ENCODE data around the gene CFAP99. TPM values are rescaled to one million over a fixed set of nuclear protein-coding genes. Genes with fewer than 3 reads are reported as not detected.

Gene CFAP99
- total and polyA plus RNA-seq, 2 of the 4 experiments (the other 2 are of a cell fraction) = not detected

DNA sequence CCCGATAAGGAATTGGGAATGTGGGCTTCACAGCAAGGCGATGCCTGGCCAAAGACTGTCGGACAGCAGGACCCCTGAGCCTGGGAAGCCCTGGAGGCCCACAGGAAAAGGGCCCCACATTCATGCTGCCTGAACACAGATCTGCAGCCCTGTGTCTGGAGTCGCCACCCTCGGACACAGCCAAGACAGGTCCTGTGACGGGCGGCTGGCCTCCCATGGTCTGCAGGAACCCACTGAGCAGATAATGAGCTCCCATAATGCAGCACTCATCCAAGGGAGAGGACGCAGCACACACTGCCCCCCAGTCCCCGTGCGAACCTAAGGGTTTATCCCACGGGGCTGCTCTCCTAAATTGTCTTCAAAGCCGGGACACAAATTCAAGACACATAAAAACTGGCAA is 30.9 kb upstream of the CFAP99 start:
- POLR2A ChIA-PET (ENCODE audit: unreplicated experiment) = no interaction called here

More for the DNA sequence above, 30.9 kb upstream of the CFAP99 start:
- in situ Hi-C loops (cut with MboI; ENCODE audit: low sequenced_read_pairs) = no loop called here
- no peak overlapping the region for H3K9ac ChIP-seq (ENCODE audit: low read depth, low read length)
- no peak overlapping the region for H4K91ac ChIP-seq (ENCODE audit: insufficient read depth, low read depth, low read length)
- ATAC-seq (ENCODE audit: low read depth) (no peak), DNase-seq (no peak)
- H3K79me1 ChIP-seq (ENCODE audit: low read depth in 1 of 2, low read length in 2 of 2) = no peaks in the 10 kb centered on the region
- no peaks in the 10 kb centered on the region; the same call in 1 of the 2 replicates for H3K4me1 ChIP-seq (ENCODE audit: control insufficient read depth, insufficient read depth, low read length)
- dilution Hi-C loops (cut with HindIII; ENCODE audit: low sequenced_read_pairs, unreplicated experiment) = no loop called here
- CTCF ChIA-PET = interaction anchor here (1.6 kb wide), 1 partner anchor 25 kb away, joined by 3 read pairs; no protein-coding TSS in a partner anchor
- H3K4me2 ChIP-seq (ENCODE audit: low read depth, low read length) = no peak overlapping the region
- no peak overlapping the region for H2BK20ac ChIP-seq (ENCODE audit: low read depth, low read length)
- peaks cover 63% of the 10 kb centered on the region for H3K27me3 ChIP-seq (ENCODE audit: control insufficient read depth, insufficient read depth, low read length)
- no peak overlapping the region for H3K4ac ChIP-seq (ENCODE audit: low read depth, low read length)
- H4K20me1 ChIP-seq (ENCODE audit: insufficient read depth, low read length) = no peaks in the 10 kb centered on the region
- 89% methylated on average over 9 of the region's 12 CpGs; no CpG with 5 or more reads in 1 of the 2 experiments for WGBS, 2 experiments (ENCODE audit: extremely low coverage in 2 of 2, insufficient read length in 1 of 2)
- no peak overlapping the region for H3K27ac ChIP-seq (ENCODE audit: insufficient read depth, low read length)
- no peak overlapping the region for H2AFZ ChIP-seq (replicated peaks; ENCODE audit: low read length, poor library complexity)
- H3K36me3 ChIP-seq (ENCODE audit: control insufficient read depth, insufficient read depth, low read length) = no peaks in the 10 kb centered on the region
- no peak overlapping the region for H2AK5ac ChIP-seq (ENCODE audit: low read depth, low read length)
- no peak overlapping the region for H2BK5ac ChIP-seq (ENCODE audit: low read depth, low read length, poor library complexity, severe bottlenecking)
- no peaks in the 10 kb centered on the region for H3K9me1 ChIP-seq (ENCODE audit: insufficient read depth, low read length)
- TF ChIP-seq CEBPB (IDR thresholded peaks at IDR 0.05; ENCODE audit: low read depth, low read length) (no peak), NFE2L2 (IDR thresholded peaks at IDR 0.05; ENCODE audit: low read depth, low read length) (no peak), CHD1 (IDR thresholded peaks at IDR 0.05; ENCODE audit: low read depth, low read length) (no peak), POLR2A (IDR thresholded peaks at IDR 0.05; ENCODE audit: low read depth, low read length) (no peak), MAZ (IDR thresholded peaks at IDR 0.05; ENCODE audit: borderline replicate concordance, low read depth, low read length) (no peak), FOS (IDR thresholded peaks at IDR 0.05; ENCODE audit: low read depth, low read length) (no peak), MXI1 (IDR thresholded peaks at IDR 0.05; ENCODE audit: borderline replicate concordance, low read depth, low read length) (no peak), MAFK (IDR thresholded peaks at IDR 0.05; ENCODE audit: low read depth, low read length) (no peak), RCOR1 (IDR thresholded peaks at IDR 0.05; ENCODE audit: insufficient replicate concordance, low read length) (no peak), BHLHE40 (IDR thresholded peaks at IDR 0.05; ENCODE audit: low read depth, low read length) (no peak), ELK1 (IDR thresholded peaks at IDR 0.05; ENCODE audit: borderline replicate concordance, low read depth, low read length) (no peak), SMC3 (IDR thresholded peaks at IDR 0.05; ENCODE audit: low read depth, low read length) (no peak), RFX5 (IDR thresholded peaks at IDR 0.05; ENCODE audit: low read depth, low read length) (no peak), RAD21 (IDR thresholded peaks at IDR 0.05; ENCODE audit: low read length) (no peak)
- TF ChIP-seq, protein P1, sequence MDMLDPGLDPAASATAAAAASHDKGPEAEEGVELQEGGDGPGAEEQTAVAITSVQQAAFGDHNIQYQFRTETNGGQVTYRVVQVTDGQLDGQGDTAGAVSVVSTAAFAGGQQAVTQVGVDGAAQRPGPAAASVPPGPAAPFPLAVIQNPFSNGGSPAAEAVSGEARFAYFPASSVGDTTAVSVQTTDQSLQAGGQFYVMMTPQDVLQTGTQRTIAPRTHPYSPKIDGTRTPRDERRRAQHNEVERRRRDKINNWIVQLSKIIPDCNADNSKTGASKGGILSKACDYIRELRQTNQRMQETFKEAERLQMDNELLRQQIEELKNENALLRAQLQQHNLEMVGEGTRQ (IDR thresholded peaks at IDR 0.05; ENCODE audit: low read depth, low read length) = no peak
- TF ChIP-seq, protein P2, sequence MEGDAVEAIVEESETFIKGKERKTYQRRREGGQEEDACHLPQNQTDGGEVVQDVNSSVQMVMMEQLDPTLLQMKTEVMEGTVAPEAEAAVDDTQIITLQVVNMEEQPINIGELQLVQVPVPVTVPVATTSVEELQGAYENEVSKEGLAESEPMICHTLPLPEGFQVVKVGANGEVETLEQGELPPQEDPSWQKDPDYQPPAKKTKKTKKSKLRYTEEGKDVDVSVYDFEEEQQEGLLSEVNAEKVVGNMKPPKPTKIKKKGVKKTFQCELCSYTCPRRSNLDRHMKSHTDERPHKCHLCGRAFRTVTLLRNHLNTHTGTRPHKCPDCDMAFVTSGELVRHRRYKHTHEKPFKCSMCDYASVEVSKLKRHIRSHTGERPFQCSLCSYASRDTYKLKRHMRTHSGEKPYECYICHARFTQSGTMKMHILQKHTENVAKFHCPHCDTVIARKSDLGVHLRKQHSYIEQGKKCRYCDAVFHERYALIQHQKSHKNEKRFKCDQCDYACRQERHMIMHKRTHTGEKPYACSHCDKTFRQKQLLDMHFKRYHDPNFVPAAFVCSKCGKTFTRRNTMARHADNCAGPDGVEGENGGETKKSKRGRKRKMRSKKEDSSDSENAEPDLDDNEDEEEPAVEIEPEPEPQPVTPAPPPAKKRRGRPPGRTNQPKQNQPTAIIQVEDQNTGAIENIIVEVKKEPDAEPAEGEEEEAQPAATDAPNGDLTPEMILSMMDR (conservative IDR thresholded peaks at IDR 0.05; ENCODE audit: low read depth, low read length) = no peak
- no peak overlapping the region for H3K4me3 ChIP-seq (ENCODE audit: insufficient read depth, low read depth, low read length)
- H3K18ac ChIP-seq (ENCODE audit: low read depth, low read length) = no peak overlapping the region
- BruUV-seq (replicated peaks) = no TSS peak
- no peaks in the 10 kb centered on the region for H3K9me3 ChIP-seq (ENCODE audit: control insufficient read depth, insufficient read depth, low read length)
- no peak overlapping the region for H4K8ac ChIP-seq (ENCODE audit: low read depth in 2 of 2, low read length in 2 of 2)
- H3K23ac ChIP-seq (ENCODE audit: low read depth, low read length) = no peak overlapping the region
- H2BK120ac ChIP-seq (ENCODE audit: low read depth, low read length) = no peak overlapping the region
- no peak overlapping the region for H4K5ac ChIP-seq (ENCODE audit: low read depth, low read length)
- H3K56ac ChIP-seq (ENCODE audit: extremely low read depth, insufficient read depth, low read length) = no peak overlapping the region
- H2AK9ac ChIP-seq (replicated peaks; ENCODE audit: low read depth, low read length, poor library complexity) = no peak overlapping the region
- no peak overlapping the region for H2BK15ac ChIP-seq (ENCODE audit: low read depth, low read length)
- H3K14ac ChIP-seq (replicated peaks; ENCODE audit: low read depth, low read length) = no peak overlapping the region
- intact Hi-C loops (cut with micrococcal nuclease) = no loop called here

All from IMR-90 (cell line).